Neural cell (in vitro differentiated cells): ENCODE data around the gene NCOR1.

Experiments used
- EZH2 ChIP-seq: fragments of 200-600, 300-800 bp; shearing (Covaris generic), sonication (generic); IDR thresholded peaks from 2 replicates; pipeline ENCODE4 v1.6.1; 2014; ENCODE audit warnings: antibody characterized with exemption, low read length, borderline replicate concordance, mild to moderate bottlenecking; ENCODE audit not compliant: insufficient read depth, poor library complexity, severe bottlenecking
- POLR2AphosphoS5 ChIP-seq: IDR thresholded peaks from 2 replicates; pipeline ENCODE4 v1.6.1; 2012
- RAD21 ChIP-seq: fragments of 450-650 bp; conservative IDR thresholded peaks from 2 replicates; pipeline ENCODE4 v1.6.1; 2014; ENCODE audit warnings: antibody characterized with exemption, mild to moderate bottlenecking, moderate library complexity
- SMC3 ChIP-seq: fragments of 450-650 bp; conservative IDR thresholded peaks from 2 replicates; pipeline ENCODE4 v1.6.1; 2014; ENCODE audit warnings: antibody characterized with exemption, mild to moderate bottlenecking, moderate library complexity; ENCODE audit not compliant: poor library complexity
- TF ChIP-seq, protein P1 (sequence below): fragments of 450-650 bp; IDR thresholded peaks from 2 replicates; pipeline ENCODE4 v1.5.1; 2014; ENCODE audit warnings: antibody characterized with exemption, mild to moderate bottlenecking, moderate library complexity; ENCODE audit not compliant: poor library complexity, severe bottlenecking

DNA sequence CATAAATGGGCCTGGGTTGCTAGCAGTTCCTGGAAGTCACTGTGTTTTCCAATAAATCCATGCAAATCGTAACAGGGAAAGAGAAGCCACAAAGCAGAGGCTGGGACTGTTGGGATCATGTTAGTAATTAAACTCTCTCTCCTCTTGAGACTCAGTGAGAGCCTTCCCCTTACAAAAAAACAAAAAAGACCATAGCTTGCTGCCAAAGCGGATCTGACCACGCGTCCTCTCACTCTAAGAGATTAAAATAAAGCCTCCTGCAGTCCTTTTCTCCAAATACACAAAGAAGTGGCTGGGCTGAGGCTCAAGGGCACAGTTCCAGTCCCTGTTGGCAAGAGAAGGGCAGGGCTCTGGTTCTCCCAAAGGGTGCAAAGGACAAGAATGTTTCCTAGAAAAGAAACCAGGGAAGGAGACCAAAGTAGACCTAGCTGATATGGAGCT is 40.2 kb upstream of the NCOR1 start:
- no peak for TF ChIP-seq EZH2
- TF ChIP-seq, protein P1, sequence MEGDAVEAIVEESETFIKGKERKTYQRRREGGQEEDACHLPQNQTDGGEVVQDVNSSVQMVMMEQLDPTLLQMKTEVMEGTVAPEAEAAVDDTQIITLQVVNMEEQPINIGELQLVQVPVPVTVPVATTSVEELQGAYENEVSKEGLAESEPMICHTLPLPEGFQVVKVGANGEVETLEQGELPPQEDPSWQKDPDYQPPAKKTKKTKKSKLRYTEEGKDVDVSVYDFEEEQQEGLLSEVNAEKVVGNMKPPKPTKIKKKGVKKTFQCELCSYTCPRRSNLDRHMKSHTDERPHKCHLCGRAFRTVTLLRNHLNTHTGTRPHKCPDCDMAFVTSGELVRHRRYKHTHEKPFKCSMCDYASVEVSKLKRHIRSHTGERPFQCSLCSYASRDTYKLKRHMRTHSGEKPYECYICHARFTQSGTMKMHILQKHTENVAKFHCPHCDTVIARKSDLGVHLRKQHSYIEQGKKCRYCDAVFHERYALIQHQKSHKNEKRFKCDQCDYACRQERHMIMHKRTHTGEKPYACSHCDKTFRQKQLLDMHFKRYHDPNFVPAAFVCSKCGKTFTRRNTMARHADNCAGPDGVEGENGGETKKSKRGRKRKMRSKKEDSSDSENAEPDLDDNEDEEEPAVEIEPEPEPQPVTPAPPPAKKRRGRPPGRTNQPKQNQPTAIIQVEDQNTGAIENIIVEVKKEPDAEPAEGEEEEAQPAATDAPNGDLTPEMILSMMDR, result no peak
- no peak for TF ChIP-seq RAD21
- TF ChIP-seq POLR2AphosphoS5, result no peak
- no peak for TF ChIP-seq SMC3
